GM12873 (cell line): ENCODE data around the gene SLC26A2.
A peak's percentile ranks its signal among the peaks of the same experiment; 100 is the strongest.

Experiments
- TF ChIP-seq, protein P1 (sequence below): IDR thresholded peaks from 2 replicates; pipeline ENCODE4 v1.5.1; 2012; ENCODE audit warnings: low read depth, mild to moderate bottlenecking, moderate library complexity, low read length, control low read depth; ENCODE audit not compliant: insufficient read depth; ENCODE audit errors: missing control alignments

The SLC26A2 gene

DNA sequence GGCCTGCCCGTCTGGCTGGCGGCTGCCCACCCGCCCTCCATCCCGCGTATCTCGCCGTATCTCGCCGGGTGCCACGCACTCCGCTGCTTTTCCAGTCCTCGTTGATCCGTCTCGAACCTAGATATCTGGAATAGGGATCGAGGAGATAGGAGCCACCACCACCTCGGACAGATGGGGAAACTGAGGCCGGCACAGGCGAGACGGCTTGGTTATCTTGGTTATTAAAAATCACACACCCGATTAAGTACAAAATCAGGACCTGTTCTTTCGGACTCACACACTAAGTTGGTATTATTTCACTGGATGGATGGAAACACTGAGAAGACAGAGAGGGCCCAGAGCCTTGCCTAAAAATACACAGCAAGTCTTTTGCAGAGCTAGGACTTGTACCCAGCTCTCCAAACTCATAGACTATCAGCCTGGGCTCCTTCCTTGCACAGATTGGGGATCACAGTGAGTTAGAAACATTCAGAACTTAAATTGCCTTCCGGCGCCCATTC is 678 bp downstream of the SLC26A2 start:
- TF ChIP-seq, protein P1, sequence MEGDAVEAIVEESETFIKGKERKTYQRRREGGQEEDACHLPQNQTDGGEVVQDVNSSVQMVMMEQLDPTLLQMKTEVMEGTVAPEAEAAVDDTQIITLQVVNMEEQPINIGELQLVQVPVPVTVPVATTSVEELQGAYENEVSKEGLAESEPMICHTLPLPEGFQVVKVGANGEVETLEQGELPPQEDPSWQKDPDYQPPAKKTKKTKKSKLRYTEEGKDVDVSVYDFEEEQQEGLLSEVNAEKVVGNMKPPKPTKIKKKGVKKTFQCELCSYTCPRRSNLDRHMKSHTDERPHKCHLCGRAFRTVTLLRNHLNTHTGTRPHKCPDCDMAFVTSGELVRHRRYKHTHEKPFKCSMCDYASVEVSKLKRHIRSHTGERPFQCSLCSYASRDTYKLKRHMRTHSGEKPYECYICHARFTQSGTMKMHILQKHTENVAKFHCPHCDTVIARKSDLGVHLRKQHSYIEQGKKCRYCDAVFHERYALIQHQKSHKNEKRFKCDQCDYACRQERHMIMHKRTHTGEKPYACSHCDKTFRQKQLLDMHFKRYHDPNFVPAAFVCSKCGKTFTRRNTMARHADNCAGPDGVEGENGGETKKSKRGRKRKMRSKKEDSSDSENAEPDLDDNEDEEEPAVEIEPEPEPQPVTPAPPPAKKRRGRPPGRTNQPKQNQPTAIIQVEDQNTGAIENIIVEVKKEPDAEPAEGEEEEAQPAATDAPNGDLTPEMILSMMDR = no peak

DNA sequence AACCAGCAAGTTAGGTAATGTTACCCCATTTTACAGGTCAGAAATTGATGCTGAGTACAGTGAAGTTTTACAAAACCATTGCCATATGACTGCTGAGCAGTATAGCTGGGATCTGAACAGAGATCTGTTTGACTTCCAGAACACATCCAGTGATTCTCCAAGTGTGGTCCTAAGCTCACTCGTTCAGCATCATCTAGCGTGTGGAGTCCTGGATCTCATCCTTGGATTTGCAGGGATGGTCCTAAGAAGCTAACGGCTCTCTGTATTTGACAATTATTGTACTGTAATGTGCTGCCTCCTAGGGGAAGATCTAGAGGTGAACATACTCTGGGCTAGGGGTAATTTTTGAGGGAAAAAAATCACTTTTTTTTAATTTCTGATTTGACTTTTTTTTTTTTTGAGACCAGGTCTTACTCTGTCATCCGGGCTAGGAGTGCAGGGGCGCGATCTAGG is 1.4 kb downstream of the SLC26A2 start:
- TF ChIP-seq, protein P1 = peak; percentile 40

DNA sequence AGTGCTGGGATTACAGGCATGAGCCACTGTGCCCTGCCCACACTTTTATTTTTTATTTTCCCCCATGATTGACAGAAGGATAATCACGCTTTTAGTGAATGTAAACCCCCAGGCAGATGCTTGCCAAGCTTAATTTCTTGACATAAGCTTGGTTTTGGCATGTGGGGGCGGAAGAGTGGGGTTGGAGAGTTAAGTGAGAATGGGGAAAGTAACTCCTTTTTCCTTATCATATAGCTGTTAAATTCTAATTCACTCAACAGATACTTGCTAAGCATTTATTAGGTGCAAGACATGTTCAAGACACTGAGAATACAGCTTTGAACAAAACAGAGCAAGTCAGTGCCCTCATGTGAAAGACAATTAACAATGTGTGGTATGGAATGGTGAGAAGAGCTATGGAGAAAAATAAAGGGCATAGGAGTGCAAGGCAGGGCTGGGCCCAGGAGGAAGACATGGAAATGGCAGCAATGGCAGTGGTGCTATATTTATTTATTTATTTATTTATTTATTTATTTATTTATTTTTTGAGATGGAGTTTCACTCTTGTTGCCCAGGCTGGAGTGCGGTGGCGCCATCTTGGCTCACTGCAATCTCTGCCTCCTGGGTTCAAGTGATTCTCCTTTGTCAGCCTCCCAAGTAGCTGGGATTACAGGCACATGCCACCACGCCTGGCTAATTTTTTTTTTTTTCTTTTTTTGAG is 2.2 kb downstream of the SLC26A2 start:
- TF ChIP-seq, protein P1 = no peak

DNA sequence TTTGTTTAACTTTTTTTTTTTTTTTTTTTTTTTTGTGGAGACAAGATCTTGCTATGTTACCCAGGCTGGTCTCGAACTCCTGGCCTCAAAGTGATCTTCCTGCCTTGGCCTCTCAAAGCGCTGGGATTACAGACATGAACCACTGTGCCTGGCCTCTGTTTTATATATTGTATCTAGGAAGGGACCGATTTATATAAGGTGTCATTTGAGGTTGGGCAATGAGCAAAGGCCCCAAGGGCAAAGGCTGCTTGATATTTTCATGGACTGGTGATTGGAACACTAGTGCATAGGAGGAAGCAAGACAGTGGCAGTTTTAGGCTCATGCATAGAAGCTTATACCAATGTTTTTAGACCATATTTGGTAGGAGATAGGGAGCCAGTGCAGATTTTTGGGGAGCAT is 3.2 kb downstream of the SLC26A2 start:
- TF ChIP-seq, protein P1 = no peak

DNA sequence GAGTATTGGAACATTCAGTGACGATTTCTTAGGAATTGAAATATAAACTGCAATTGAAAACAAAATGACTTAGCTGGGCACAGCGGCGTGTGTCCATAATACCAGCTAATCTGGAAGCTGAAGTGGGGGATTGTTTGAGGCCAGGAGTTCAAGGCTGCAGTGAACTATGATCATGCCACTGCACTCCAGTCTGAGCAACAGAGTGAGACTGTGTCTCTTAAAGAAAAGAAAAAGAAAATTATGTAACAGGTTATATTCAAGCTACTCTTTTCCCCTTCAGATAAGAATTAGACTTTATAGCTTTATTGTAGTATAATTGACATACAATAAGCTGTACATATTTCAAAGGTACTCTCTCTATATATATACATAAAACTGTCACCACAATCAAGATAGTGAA is 6.4 kb downstream of the SLC26A2 start:
- TF ChIP-seq, protein P1 = no peak

DNA sequence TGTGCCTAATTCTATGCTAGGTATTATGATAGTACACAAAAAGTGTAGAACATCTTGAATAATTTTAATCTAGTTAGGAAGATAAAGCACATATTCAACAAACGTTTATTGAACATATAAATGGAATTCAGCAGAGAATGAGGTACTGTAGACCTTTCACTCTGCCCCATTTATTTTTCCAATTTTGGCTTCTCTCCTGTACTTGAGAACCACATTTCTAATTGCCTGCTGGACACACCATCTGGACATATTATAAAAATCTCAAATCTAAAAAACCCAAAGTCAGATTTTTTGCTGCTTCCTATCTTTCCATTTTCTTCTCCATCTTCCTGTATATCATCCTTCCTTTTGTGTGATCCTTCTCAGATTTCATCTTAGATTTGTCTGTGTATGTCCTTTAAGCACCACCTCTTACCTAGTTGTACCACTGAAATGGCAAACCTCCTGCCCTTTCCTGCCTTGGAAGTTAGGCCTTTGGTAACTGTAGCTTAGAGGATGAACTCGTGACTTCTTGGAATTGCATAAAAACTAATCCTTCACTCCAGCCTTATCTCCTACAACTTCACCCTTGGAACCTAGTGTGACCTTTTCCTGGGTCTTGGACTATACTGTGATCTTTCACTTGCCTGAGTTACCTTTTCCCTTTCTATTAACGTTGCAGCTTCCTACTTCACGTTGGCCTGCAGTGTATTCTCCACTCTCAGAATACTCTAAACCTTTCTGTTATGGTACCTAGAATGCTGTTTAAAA is 8.8 kb downstream of the SLC26A2 start:
- TF ChIP-seq, protein P1 = no peak

DNA sequence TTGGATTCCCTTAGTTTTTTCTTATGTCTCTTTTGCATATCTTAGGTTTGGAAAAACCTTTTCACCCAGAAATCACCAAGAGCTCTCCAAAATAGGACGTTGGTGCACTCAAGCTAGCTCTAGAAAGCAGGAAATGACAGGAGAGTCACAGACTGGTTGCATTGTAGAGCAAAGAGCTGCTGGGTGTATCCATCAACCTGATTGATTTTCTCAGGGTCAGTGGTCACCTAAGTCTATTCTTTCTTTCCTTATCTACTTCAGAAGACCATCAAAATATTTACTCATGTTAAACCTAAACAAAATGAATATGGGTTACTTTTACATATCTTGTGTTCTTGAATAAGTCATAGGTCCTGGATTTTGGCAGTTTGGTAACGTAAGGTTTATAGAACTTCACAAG is 14.9 kb downstream of the SLC26A2 start:
- TF ChIP-seq, protein P1 = no peak
